Panc1 (cell line): ENCODE data around the gene CAMK1D. TPM values are rescaled to one million over a fixed set of nuclear protein-coding genes. Genes with fewer than 3 reads are reported as not detected.

ENCODE experiments used
- ATAC-seq: fragments of 200-7000 bp; cut with Tn5 transposase; 2 replicates; pipeline ENCODE4 v1.9.1; 2020; ENCODE audit warnings: mild to moderate bottlenecking, moderate library complexity
- BruUV-seq: library from RNA; stranded (reverse); fragments of 400-500 nt; replicated peaks from 2 replicates; lab custom pipeline; 2021; lab: Mats Ljungman, UMichigan
- CTCF ChIA-PET: fragments of 300-600 bp; sonication (Branson Sonifier 250); formaldehyde crosslinking; loops from one replicate; lab custom pipeline; 2022; ENCODE audit warnings: antibody characterized with exemption; lab: Charles Lee
- POLR2A ChIA-PET: fragments of 300-600 bp; sonication (Branson Sonifier 250); formaldehyde crosslinking; loops from one replicate; lab custom pipeline; 2022; ENCODE audit warnings: antibody characterized with exemption; lab: Charles Lee
- DNase-seq: peaks from one replicate; pipeline ENCODE4 v3.0.0-alpha.2; 2010; ENCODE audit warnings: low read depth, low spot score
- H3K27ac ChIP-seq: 2 replicates; pipeline ENCODE4 v1.5.1; 2011; ENCODE audit warnings: mild to moderate bottlenecking, low read length, inconsistent platforms
- H3K27me3 ChIP-seq: fragments of 200-500 bp; sonication (Bioruptor generic); 2 replicates; pipeline ENCODE4 v1.6.0; 2014; ENCODE audit warnings: low read length, inconsistent platforms; ENCODE audit not compliant: control insufficient read depth, insufficient read depth
- H3K36me3 ChIP-seq: fragments of 200-500 bp; sonication (Bioruptor generic); 2 replicates; pipeline ENCODE4 v1.5.1; 2014; ENCODE audit warnings: inconsistent platforms, mild to moderate bottlenecking, low read length, moderate library complexity; ENCODE audit not compliant: control insufficient read depth, insufficient read depth
- H3K4me1 ChIP-seq: 2 replicates; pipeline ENCODE4 v1.5.1; 2011; ENCODE audit warnings: inconsistent platforms, mild to moderate bottlenecking, low read length, moderate library complexity; ENCODE audit not compliant: control insufficient read depth, insufficient read depth
- H3K4me3 ChIP-seq, 2 experiments: 2 replicates each; pipeline ENCODE4 v1.5.1; 2011 to 2012; ENCODE audit warnings: low read depth in 2 of 2, low read length in 2 of 2, mild to moderate bottlenecking in 2 of 2, inconsistent platforms in 1 of 2, moderate library complexity in 1 of 2
- H3K9me3 ChIP-seq: fragments of 200-500 bp; sonication (Bioruptor generic); 2 replicates; pipeline ENCODE4 v1.5.1; 2014; ENCODE audit warnings: low read depth, mild to moderate bottlenecking, inconsistent platforms, low read length, moderate library complexity; ENCODE audit not compliant: control insufficient read depth, insufficient read depth
- CTCF ChIP-seq: fragments of 450-650 bp; IDR thresholded peaks from 2 replicates; pipeline ENCODE4 v1.5.1; 2017; ENCODE audit warnings: mild to moderate bottlenecking
- POLR2AphosphoS5 ChIP-seq: IDR thresholded peaks from 2 replicates; pipeline ENCODE4 v1.6.1; 2012; ENCODE audit warnings: mild to moderate bottlenecking, low read depth, low read length, moderate library complexity
- SIN3A ChIP-seq: IDR thresholded peaks from 2 replicates; pipeline ENCODE4 v1.6.1; 2012; ENCODE audit warnings: low read depth, mild to moderate bottlenecking, low read length, moderate library complexity, borderline replicate concordance; ENCODE audit not compliant: insufficient read depth
- TCF7L2 ChIP-seq: IDR thresholded peaks from 2 replicates; pipeline ENCODE4 v1.6.1; 2011; ENCODE audit warnings: mild to moderate bottlenecking, low read depth, low read length, inconsistent platforms
- in situ Hi-C: cut with HindIII; loops from 2 replicates; pipeline ENCODE4 v1.10.0; 2016; ENCODE audit warnings: low sequenced_read_pairs, low pct_unique_long_range_greater_than_20kb
- intact Hi-C: fragments of 100-400 bp; cut with micrococcal nuclease; formaldehyde crosslinking; loops from one replicate; pipeline ENCODE4 v1.10.0; 2022; ENCODE audit not compliant: unreplicated experiment
- total RNA-seq: library from RNA; stranded (reverse); gene quantifications from one replicate; pipeline ENCODE4 v1.2.1, GENCODE V29; 2021; ENCODE audit not compliant: unreplicated experiment
- TF ChIP-seq, protein P1 (sequence below), 2 experiments: IDR thresholded peaks; 2 replicates each; pipeline ENCODE4 v1.6.1; 2011 to 2012; ENCODE audit warnings: low read depth in 2 of 2, control low read depth in 1 of 2, low read length in 1 of 2, mild to moderate bottlenecking in 1 of 2, moderate library complexity in 1 of 2; ENCODE audit not compliant: insufficient read depth in 1 of 2

The CAMK1D gene
- total RNA-seq, 1 experiment from 2014 or later: 5.7 TPM

- H3K27me3 ChIP-seq: no peaks in the 10 kb centered on the region
- ChIA-PET CTCF (no interaction called here), POLR2A (no interaction called here)
- H3K9me3 ChIP-seq: no peaks in the 10 kb centered on the region
- ATAC-seq (no peak), DNase-seq (no peak)
- TF ChIP-seq TCF7L2 (no peak), SIN3A (no peak), CTCF (no peak), POLR2AphosphoS5 (no peak)
- TF ChIP-seq, protein P1, sequence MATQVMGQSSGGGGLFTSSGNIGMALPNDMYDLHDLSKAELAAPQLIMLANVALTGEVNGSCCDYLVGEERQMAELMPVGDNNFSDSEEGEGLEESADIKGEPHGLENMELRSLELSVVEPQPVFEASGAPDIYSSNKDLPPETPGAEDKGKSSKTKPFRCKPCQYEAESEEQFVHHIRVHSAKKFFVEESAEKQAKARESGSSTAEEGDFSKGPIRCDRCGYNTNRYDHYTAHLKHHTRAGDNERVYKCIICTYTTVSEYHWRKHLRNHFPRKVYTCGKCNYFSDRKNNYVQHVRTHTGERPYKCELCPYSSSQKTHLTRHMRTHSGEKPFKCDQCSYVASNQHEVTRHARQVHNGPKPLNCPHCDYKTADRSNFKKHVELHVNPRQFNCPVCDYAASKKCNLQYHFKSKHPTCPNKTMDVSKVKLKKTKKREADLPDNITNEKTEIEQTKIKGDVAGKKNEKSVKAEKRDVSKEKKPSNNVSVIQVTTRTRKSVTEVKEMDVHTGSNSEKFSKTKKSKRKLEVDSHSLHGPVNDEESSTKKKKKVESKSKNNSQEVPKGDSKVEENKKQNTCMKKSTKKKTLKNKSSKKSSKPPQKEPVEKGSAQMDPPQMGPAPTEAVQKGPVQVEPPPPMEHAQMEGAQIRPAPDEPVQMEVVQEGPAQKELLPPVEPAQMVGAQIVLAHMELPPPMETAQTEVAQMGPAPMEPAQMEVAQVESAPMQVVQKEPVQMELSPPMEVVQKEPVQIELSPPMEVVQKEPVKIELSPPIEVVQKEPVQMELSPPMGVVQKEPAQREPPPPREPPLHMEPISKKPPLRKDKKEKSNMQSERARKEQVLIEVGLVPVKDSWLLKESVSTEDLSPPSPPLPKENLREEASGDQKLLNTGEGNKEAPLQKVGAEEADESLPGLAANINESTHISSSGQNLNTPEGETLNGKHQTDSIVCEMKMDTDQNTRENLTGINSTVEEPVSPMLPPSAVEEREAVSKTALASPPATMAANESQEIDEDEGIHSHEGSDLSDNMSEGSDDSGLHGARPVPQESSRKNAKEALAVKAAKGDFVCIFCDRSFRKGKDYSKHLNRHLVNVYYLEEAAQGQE (IDR thresholded peaks at IDR 0.05; ENCODE audit: insufficient read depth in 1 of 2, low read depth in 2 of 2, low read length in 1 of 2): no peak
- no peak overlapping the region for H3K4me3 ChIP-seq
- in situ Hi-C loops: no loop called here
- H3K27ac ChIP-seq: no peak overlapping the region
- H3K36me3 ChIP-seq: no peaks in the 10 kb centered on the region
- intact Hi-C loops: no loop called here
- no peaks in the 10 kb centered on the region for H3K4me1 ChIP-seq
- BruUV-seq: no TSS peak
These were observed 474.0 kb downstream of the CAMK1D start for GRCh38 chr10:12823328-12823727.

GRCh38 chr10:12825260-12825849 is 476.0 kb downstream of the CAMK1D start:
- no peak for DNase-seq
- Histone ChIP-seq H3K9me3 (no peaks in the 10 kb centered on the region), H3K36me3 (no peaks in the 10 kb centered on the region), H3K27ac (no peak overlapping the region), H3K27me3 (no peaks in the 10 kb centered on the region), H3K4me1 (no peaks in the 10 kb centered on the region), H3K4me3 (no peak overlapping the region)
- POLR2A ChIA-PET: no interaction called here
- CTCF ChIA-PET: no interaction called here
- no TSS peak for BruUV-seq
- TF ChIP-seq TCF7L2 (no peak), CTCF (no peak), POLR2AphosphoS5 (no peak), SIN3A (no peak)
- TF ChIP-seq, protein P1 (IDR thresholded peaks at IDR 0.05; ENCODE audit: insufficient read depth in 1 of 2, low read depth in 2 of 2, low read length in 1 of 2): no peak
- in situ Hi-C loops: no loop called here
- no peak for ATAC-seq
- intact Hi-C loops: no loop called here
